ENCODE measurements around the gene HOXA4. TPM values are rescaled to one million over a fixed set of nuclear protein-coding genes. Genes with fewer than 3 reads are reported as not detected.

Gene HOXA4
- total RNA-seq, 1 donor from 2014 or later: 0.30 TPM

GRCh38 chr7:27094304-27095049 lies 36.1 kb downstream of the HOXA4 start:
- no peak for TF ChIP-seq CTCF (IDR thresholded peaks at IDR 0.05)
- H3K4me1 Mint-ChIP-seq (ENCODE audit: low read depth): peaks cover 29% of the 10 kb centered on the region
- no peak overlapping the region for H3K27ac Mint-ChIP-seq (ENCODE audit: unreplicated experiment)
- no peak for DNase-seq (ENCODE audit: low spot score)
- H3K9me3 Mint-ChIP-seq (ENCODE audit: low read depth): no peaks in the 10 kb centered on the region
- peak overlapping the region; percentile 96 for H3K4me3 Mint-ChIP-seq (ENCODE audit: unreplicated experiment)
- H3K27me3 Mint-ChIP-seq (ENCODE audit: low read depth): peaks cover 58% of the 10 kb centered on the region
- H3K36me3 Mint-ChIP-seq (ENCODE audit: low read depth): peaks cover 3% of the 10 kb centered on the region

- TF ChIP-seq CTCF (IDR thresholded peaks at IDR 0.05): no peak
- peaks cover 20% of the 10 kb centered on the region for H3K4me1 Mint-ChIP-seq (ENCODE audit: low read depth)
- DNase-seq (ENCODE audit: low spot score): no peak
- peaks cover 3% of the 10 kb centered on the region for H3K36me3 Mint-ChIP-seq (ENCODE audit: low read depth)
- no peak overlapping the region for H3K27ac Mint-ChIP-seq (ENCODE audit: unreplicated experiment)
- H3K4me3 Mint-ChIP-seq (ENCODE audit: unreplicated experiment): no peak overlapping the region
- H3K27me3 Mint-ChIP-seq (ENCODE audit: low read depth): peaks cover 61% of the 10 kb centered on the region
- no peaks in the 10 kb centered on the region for H3K9me3 Mint-ChIP-seq (ENCODE audit: low read depth)
Observed at GRCh38 chr7:27093184-27093895, 37.2 kb downstream of the HOXA4 start.

GRCh38 chr7:27092819-27093110 lies 37.8 kb downstream of the HOXA4 start:
- no peak for TF ChIP-seq CTCF (IDR thresholded peaks at IDR 0.05)
- Mint-ChIP-seq H3K9me3 (ENCODE audit: low read depth) (no peaks in the 10 kb centered on the region), H3K36me3 (ENCODE audit: low read depth) (peaks cover 3% of the 10 kb centered on the region), H3K27me3 (ENCODE audit: low read depth) (peaks cover 61% of the 10 kb centered on the region), H3K4me3 (ENCODE audit: unreplicated experiment) (no peak overlapping the region), H3K27ac (ENCODE audit: unreplicated experiment) (no peak overlapping the region), H3K4me1 (ENCODE audit: low read depth) (peaks cover 19% of the 10 kb centered on the region)
- DNase-seq (ENCODE audit: low spot score): no peak

GRCh38 chr7:27091941-27092818 lies 38.4 kb downstream of the HOXA4 start:
- TF ChIP-seq CTCF (IDR thresholded peaks at IDR 0.05): no peak
- peaks cover 1% of the 10 kb centered on the region for H3K36me3 Mint-ChIP-seq (ENCODE audit: low read depth)
- no peak for DNase-seq (ENCODE audit: low spot score)
- no peak overlapping the region for H3K27ac Mint-ChIP-seq (ENCODE audit: unreplicated experiment)
- no peak overlapping the region for H3K4me3 Mint-ChIP-seq (ENCODE audit: unreplicated experiment)
- H3K9me3 Mint-ChIP-seq (ENCODE audit: low read depth): no peaks in the 10 kb centered on the region
- H3K4me1 Mint-ChIP-seq (ENCODE audit: low read depth): peaks cover 15% of the 10 kb centered on the region
- H3K27me3 Mint-ChIP-seq (ENCODE audit: low read depth): peaks cover 59% of the 10 kb centered on the region

- no peak for DNase-seq (ENCODE audit: low spot score)
- no peak for TF ChIP-seq CTCF (IDR thresholded peaks at IDR 0.05)
- no peak overlapping the region for H3K4me3 Mint-ChIP-seq (ENCODE audit: unreplicated experiment)
- peaks cover 57% of the 10 kb centered on the region for H3K27me3 Mint-ChIP-seq (ENCODE audit: low read depth)
- no peak overlapping the region for H3K27ac Mint-ChIP-seq (ENCODE audit: unreplicated experiment)
- no peaks in the 10 kb centered on the region for H3K36me3 Mint-ChIP-seq (ENCODE audit: low read depth)
- H3K9me3 Mint-ChIP-seq (ENCODE audit: low read depth): no peaks in the 10 kb centered on the region
- H3K4me1 Mint-ChIP-seq (ENCODE audit: low read depth): peaks cover 14% of the 10 kb centered on the region
Observed at GRCh38 chr7:27091105-27091504, 39.5 kb downstream of the HOXA4 start.

Data from chondrocyte (in vitro differentiated cells).